ENCODE data around the gene LTA4H. TPM values are rescaled to one million over a fixed set of nuclear protein-coding genes. Genes with fewer than 3 reads are reported as not detected.

Gene LTA4H
- total RNA-seq, 4 donors from 2014 or later, result 36.7 to 46.9 (median 40.6) TPM

- Histone ChIP-seq H3K9me3 (no peaks in the 10 kb centered on the region), H3K36me3 (no peaks in the 10 kb centered on the region), H3K27ac (peak overlapping the region; percentile 80 to 90 (median 84)), H3K4me1 (peaks cover 15 to 18% of the 10 kb centered on the region in 2 donors), H3K4me3 (peak overlapping the region in 3 of 4 donors; percentile 85 to 97 (median 93)), H3K27me3 (no peaks in the 10 kb centered on the region)
- DNase-seq, result no peak
- in situ Hi-C loops (cut with MboI; ENCODE audit: low sequenced_read_pairs in 4 of 4), result no loop called here
- no peak for TF ChIP-seq CTCF (IDR thresholded peaks at IDR 0.05 in 4 of 5, conservative IDR thresholded peaks at IDR 0.05 in 1 of 5)
- no peak for TF ChIP-seq POLR2A (IDR thresholded peaks at IDR 0.05)
- ATAC-seq, result no peak
- intact Hi-C loops (cut with DNase I; ENCODE audit: low total_unique reads), result loop anchor here (2.0 to 10.0 kb wide), 4 partner anchors 175 to 881 kb away; partner anchors contain the start of genes CDK17, METAP2 and SNRPF
Observed at GRCh38 chr12:96033549-96034389, 1.6 kb downstream of the LTA4H start.

- DNase-seq (no peak), ATAC-seq (no peak)
- Histone ChIP-seq H3K27me3 (no peaks in the 10 kb centered on the region), H3K36me3 (peaks cover 0 to 35% of the 10 kb centered on the region in 2 donors), H3K4me1 (peaks cover 15 to 16% of the 10 kb centered on the region in 2 donors), H3K27ac (no peak overlapping the region), H3K4me3 (no peak overlapping the region), H3K9me3 (no peaks in the 10 kb centered on the region)
- intact Hi-C loops (cut with DNase I; ENCODE audit: low total_unique reads) (loop anchor here (10.0 kb wide), 2 partner anchors 555 to 885 kb away; partner anchors contain the start of gene METAP2), in situ Hi-C loops (cut with MboI; ENCODE audit: low sequenced_read_pairs in 4 of 4) (no loop called here)
- TF ChIP-seq POLR2A (IDR thresholded peaks at IDR 0.05) (no peak), CTCF (IDR thresholded peaks at IDR 0.05 in 4 of 5, conservative IDR thresholded peaks at IDR 0.05 in 1 of 5) (no peak)
Observed at GRCh38 chr12:96029826-96030225, 5.6 kb downstream of the LTA4H start.

GRCh38 chr12:96028538-96028937 is 6.8 kb downstream of the LTA4H start:
- ATAC-seq, result no peak
- intact Hi-C loops (cut with DNase I; ENCODE audit: low total_unique reads), result no loop called here

GRCh38 chr12:96026331-96026730 is 9.1 kb downstream of the LTA4H start:
- Histone ChIP-seq H3K36me3 (peaks cover 0 to 69% of the 10 kb centered on the region in 2 donors), H3K27ac (no peak overlapping the region), H3K4me1 (no peaks in the 10 kb centered on the region), H3K4me3 (no peak overlapping the region), H3K27me3 (no peaks in the 10 kb centered on the region), H3K9me3 (no peaks in the 10 kb centered on the region)
- ATAC-seq (no peak), DNase-seq (no peak)
- TF ChIP-seq POLR2A (IDR thresholded peaks at IDR 0.05), result no peak
- no peak for TF ChIP-seq CTCF (IDR thresholded peaks at IDR 0.05 in 4 of 5, conservative IDR thresholded peaks at IDR 0.05 in 1 of 5)
- intact Hi-C loops (cut with DNase I; ENCODE audit: low total_unique reads), result no loop called here
- in situ Hi-C loops (cut with MboI; ENCODE audit: low sequenced_read_pairs in 4 of 4), result no loop called here

More at GRCh38 chr12:96028538-96028937, 6.8 kb downstream of the LTA4H start:
- DNase-seq, result no peak
- peaks cover 0 to 48% of the 10 kb centered on the region in 2 donors for H3K36me3 ChIP-seq
- no peak overlapping the region for H3K4me3 ChIP-seq
- no peaks in the 10 kb centered on the region for H3K27me3 ChIP-seq
- in situ Hi-C loops (cut with MboI; ENCODE audit: low sequenced_read_pairs in 4 of 4), result no loop called here
- H3K27ac ChIP-seq, result no peak overlapping the region
- no peak for TF ChIP-seq CTCF (IDR thresholded peaks at IDR 0.05 in 4 of 5, conservative IDR thresholded peaks at IDR 0.05 in 1 of 5)
- no peak for TF ChIP-seq POLR2A (IDR thresholded peaks at IDR 0.05)
- no peaks in the 10 kb centered on the region for H3K9me3 ChIP-seq
- peaks cover 2 to 3% of the 10 kb centered on the region in 2 donors for H3K4me1 ChIP-seq

Measured in gastrocnemius medialis (tissue), 4 donors.